ENCODE results near the gene FCHSD2.
"Not testable (repeated sequence)": the region's sequence is repeated elsewhere in the genome, so short reads cannot be mapped to it uniquely, and the experiment has no call there.

FCHSD2 gene

DNA sequence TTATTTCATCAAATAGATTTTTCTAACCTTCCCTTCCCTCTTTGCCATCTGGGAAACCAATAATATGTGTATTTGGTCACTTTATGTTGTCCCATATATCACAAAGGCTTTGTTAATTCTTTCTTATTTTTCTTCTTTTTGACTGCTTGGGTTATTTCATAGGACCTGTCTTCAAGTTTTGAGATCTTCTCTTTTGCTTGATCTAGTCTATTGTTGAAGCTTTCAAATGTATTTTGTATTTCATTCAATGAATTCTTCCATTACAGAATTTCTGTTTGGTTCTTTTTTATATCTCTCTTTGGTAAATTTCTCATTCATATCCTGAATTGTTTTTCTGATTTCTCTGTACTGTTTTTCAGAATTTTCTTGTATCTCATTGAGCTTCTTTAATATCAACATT lies 132.1 kb downstream of the FCHSD2 start:
- DNase-seq (ENCODE audit: low spot score): no peak

DNA sequence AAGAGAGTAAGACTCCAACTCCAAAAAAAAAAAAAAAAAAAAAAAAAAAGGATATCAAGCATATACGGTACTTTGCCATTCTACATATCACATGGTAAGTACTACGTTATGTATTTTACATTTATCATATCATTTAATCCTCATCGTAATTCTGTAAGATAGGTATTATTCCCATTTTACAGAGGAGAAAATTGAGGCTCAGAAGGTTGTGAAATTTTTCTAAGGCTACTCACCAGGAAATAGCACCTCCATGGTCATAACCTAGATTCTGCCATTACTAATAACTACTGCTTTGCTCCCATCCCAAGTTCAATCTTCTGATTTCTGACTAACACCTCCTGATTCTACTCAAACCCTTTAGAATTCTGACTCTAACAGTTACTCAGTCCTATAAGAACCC lies 138.0 kb downstream of the FCHSD2 start:
- DNase-seq (ENCODE audit: low spot score): no peak

DNA sequence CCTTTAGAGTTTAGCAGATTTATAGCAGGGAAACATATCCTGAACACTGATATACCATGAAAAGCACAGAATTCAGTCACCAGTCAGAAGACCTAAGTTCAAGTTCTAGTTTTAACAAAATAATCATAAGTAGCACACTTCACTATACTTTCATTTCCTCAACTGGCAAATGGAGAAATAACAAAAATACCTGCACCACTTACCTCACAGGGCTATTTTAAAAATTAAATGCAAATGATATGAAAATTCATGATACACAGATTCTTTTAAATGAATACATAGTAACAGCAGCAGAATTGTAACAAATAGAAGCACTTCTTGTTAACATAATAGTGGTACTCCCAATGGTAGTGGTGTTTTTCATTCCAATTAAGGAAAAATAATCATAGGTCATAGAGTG lies 139.0 kb downstream of the FCHSD2 start:
- DNase-seq (ENCODE audit: low spot score): no peak

DNA sequence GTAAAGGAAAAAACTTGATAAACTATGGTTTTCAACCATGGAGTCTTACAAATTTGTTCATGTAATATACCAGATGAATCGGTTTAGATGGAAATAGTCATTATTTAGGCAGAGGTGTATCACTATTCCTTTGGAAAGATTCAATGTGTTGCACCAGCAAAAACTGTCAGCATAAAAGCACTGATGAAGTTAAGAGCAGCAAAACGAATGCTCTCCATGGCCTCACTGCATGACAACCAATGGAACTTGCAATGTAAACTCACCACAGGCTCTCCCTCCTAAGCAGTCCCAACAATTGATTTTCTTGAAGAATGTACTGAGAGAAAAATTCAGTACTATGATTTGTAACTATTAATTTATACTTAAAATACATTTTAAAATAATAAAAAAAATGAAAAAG lies 139.9 kb downstream of the FCHSD2 start:
- DNase-seq (ENCODE audit: low spot score): no peak

DNA sequence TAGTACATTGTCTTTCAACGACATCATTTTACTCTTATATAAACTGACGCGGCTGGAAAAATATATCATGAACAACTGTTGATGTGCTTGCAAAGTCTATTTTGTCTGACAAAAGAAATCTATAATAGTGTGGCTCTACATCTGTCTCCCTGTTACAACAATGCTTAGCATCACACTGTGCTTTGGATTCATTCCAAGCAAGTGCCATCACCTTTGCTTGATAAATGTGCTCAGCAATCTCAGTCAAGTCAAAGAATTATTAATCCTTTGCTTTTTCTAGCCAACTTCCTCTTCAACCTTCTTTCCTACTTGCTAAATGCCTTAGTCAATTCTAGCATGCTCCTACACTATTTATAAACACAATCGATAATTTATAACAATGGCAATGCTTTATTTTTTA lies 140.5 kb downstream of the FCHSD2 start:
- DNase-seq (ENCODE audit: low spot score): no peak

DNA sequence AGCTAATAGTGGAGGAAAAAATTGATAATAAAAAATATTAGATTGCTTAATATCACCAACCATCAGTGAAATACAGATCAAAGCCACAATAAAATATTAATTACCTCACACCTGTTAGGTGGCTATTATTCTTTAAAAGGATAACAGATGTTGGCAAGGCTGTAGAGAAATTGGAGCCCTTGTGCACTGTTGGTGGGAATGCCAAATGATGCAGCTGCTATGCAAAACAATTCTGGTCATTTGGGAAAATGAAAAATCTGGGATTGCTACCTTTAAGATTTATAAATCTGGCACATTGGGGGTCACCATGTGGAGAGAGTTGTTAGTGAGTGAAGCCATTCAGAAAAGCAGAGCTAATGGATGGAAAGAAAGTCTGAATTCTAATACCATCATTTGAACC lies 143.4 kb downstream of the FCHSD2 start:
- DNase-seq (ENCODE audit: low spot score): no peak

DNA sequence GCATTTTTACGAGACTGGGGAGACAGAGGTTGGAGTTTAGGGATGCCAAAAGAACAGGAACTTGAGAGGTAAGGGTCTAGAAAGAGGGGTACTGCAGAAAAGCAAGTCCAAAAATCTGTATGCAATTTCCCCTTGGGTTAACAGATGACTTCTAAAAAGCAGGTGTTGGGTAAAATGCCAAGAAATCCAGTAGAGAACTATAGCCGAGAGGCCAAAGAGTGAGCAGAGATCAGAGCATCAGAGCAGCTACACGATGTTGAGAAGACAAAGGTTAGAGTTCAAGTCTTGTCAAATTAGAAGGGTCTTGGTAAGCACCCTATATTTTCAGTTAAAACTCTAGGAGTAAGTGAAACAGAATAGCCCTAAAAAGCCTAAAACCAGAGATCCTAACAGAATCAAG lies 145.2 kb downstream of the FCHSD2 start:
- DNase-seq (ENCODE audit: low spot score): no peak

DNA sequence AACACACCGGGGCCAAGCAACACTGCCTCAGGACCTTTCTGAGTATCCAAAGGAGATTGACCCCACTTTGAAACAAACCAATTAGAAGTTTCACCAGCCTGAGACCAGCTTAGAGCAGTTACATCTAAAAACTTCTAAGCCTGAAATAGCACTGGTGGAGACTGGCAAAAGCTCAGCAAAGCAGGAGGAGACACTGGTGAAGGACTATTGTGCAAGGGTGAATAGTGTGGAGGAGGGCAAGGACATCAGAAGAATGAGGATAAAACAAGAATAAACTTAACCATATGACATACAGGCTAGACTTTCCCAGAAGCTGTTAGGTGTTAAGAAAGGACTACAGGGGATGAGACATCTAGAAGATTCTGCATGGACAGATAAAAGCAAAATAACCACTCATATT lies 152.4 kb downstream of the FCHSD2 start:
- peak; percentile 50 for DNase-seq (ENCODE audit: low spot score)

DNA sequence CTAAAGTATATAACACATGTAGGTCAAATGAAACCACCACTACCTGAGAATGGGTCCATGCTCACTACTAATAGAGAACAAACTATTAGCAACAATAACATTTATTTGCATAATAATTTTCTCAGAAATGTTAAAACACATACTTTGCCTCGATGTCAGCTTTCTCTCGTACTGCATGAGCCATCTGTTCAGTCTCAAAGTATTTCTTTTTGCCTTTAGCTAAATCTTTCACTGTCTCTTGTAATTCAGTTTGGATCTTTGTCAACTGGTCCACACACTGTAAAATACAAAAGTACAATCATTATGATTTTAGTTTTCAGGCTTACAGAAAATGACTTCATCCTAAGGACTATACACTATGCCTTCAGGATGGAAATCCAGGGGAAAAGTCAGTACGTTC lies 153.3 kb downstream of the FCHSD2 start:
- no peak for DNase-seq (ENCODE audit: low spot score)

DNA sequence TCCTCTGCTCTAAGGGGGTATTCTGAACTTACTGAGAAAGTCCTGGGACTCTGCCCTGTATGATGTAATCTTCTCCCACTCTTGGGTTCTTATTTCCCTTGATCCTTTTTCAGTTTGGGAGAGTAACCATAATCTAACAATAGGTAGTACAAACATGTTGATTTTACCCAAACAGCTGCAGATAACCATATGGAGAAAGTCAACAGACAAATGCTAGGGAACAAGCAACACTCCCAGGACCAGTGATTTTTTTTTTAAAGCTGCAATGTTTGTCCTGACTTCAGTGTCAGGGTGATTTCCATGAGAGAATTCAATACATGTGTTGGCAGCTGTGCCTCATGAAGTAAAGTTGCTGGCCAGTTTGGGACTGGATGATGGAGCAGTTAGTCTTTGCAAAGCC lies 156.5 kb downstream of the FCHSD2 start:
- no peak for DNase-seq (ENCODE audit: low spot score)

DNA sequence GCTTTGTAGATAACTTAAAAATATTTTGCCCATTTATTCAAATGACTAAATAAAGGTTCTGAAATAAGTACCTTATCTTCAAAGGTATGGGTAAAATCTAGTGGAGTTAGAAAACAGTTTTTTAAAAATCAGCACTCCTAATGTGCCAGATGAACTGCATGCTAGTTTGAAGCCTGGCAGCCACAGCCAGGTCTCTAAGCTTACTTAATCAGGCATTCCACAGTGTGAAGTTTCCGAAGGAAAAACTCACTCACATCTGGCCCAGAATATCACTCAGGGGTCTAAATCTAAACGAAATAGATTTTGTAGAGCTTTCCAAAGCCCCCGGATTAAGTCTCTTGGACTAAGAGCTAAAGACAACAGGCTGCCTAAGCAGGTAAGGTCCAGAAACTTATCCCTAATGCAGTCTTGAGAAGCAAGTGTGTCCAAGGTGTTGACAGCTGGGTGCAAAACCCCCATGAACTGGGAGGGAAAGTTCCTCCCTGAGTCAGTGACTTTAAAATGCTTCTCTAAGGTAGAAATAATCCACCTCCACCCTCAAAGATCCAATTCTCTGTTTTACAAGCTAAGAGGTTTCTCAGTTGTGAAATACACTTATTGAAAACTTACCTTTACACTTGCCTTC lies 157.6 kb downstream of the FCHSD2 start:
- no peak for DNase-seq (ENCODE audit: low spot score)

DNA sequence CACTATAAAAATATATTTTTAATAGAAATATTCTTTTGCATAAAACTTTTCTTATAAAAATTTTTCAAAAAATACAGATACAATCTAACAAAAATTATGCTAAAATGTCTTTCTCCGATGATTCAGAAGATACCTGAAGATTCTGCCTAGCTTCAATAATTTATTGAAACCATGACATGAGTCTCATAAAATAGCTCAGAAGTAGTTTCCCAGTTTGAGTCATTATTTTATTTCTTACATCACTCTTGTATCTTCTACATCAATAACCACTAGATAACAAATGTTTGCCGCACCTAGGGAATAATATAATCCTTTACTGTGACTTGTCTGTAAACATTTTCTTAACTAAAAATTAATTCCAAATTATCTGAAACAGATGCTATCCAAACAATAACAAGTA lies 158.6 kb downstream of the FCHSD2 start:
- DNase-seq (ENCODE audit: low spot score): no peak

DNA sequence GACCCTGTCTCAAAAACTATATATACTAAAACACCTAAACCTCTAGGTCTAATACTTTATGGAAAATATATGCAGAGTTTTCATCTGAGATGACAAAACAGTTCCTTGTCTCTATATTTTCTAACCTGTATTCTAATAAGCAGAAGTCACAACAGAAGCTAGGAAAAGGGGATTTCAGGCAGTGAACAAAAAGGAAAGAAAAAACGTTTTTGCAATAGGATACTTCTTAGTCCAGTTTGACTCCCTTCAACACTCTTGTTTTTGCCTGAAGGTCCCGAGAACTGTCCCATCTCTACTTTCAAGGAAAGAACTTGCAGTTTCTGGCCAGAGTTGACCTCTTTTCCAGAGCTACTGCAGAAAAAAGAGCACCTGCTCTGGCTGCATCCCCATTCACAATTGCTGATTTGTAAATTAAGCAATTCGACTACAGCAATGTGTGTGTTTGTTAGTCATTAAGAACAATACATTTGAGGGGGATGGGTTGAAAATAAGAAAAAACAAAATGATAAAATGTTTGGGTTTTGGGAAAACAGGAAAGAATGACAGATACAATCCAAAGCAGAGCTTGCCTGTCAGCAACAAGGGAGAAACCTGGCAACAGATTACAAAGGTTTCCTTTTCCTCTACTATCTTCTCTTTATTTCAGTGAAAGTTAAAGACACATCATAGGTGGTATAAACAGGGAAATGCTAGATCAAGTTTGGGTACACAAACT lies 160.0 kb downstream of the FCHSD2 start:
- DNase-seq (ENCODE audit: low spot score): no peak

DNA sequence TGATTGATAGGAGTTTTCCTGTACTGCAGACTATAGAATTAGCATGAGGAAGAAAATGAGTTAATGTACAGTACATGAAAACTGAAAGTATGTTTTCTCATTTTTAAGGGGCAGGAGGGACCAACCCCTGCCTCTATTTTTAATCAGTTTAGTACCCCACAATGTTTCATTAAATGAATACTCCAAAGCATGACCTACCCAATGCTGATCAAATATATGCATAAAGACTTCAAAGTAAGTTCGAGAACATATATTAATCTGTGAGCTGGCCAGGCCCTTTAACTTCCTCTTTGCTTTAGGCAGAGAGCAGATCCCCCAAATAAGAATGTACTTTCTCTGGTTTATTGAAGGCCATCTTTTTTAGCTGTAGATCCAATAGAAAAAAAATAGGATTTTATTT lies 161.0 kb downstream of the FCHSD2 start:
- no peak for DNase-seq (ENCODE audit: low spot score)

DNA sequence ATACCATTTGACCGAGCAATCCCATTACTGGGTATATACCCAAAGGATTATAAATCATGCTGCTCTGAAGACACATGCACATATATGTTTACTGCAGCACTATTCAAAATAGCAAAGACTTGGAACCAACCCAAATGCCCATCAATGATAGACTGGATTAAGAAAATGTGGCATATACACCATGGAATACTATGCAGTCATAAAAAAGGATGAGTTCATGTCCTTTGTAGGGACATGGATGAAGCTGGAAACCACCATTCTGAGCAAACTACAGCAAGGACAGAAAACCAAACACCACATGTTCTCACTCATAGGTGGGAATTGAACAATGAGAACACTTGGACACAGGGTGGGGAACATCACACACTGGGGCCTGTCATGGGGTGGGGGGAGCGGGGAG lies 164.3 kb downstream of the FCHSD2 start:
- DNase-seq (ENCODE audit: low spot score): not testable (repeated sequence)

DNA sequence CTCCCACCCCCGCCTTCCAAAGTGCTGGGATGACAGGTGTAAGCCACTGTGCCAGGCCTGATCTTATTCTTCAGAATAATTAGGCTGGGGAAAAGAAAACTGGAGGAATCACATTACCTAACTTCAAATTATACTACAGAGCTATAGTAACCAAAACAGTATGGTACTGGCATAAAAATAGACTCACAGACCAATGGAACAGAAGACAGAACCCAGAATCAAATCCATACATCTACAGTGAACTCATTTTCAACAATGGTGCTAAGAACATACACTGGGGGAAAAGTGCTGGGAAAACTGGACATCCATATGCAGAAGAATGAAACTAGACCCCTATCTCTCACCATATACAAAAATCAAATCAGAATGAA lies 165.6 kb downstream of the FCHSD2 start:
- not testable (repeated sequence) for DNase-seq (ENCODE audit: low spot score)

DNA sequence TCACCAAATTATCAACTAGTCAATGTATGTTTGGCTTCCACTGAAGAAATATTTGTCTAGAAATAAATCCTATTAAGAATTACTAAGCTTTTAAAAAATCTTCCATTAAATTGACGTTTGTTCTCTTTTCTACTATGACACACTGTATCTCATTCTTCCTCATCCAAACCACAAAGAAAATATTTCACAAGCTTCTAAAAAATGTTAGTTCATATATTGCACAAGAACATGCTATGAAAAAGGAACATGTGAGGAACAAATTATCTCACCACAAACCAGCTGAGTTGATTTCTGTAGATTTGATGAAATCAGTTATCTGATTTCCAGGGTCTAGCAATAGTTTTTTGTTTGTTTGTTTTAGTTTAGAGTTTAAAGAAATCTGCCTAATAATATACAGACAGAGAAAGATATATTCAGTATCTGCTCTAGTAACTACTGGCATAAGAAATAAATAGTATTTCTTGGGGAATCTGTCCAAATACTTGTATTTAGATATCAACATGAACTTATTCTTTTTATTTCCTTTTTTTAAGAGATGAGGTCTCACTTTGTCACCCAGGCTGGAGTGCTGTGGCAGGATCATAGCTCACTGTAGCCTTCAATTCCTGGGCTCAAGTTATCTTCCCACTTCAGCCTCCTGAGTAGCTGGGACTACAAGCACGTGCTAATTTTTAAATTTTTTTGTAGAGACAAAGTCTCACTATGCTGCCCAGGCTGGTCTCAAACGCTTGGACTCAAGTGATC lies 166.2 kb downstream of the FCHSD2 start:
- DNase-seq (ENCODE audit: low spot score): peak; percentile 74

DNA sequence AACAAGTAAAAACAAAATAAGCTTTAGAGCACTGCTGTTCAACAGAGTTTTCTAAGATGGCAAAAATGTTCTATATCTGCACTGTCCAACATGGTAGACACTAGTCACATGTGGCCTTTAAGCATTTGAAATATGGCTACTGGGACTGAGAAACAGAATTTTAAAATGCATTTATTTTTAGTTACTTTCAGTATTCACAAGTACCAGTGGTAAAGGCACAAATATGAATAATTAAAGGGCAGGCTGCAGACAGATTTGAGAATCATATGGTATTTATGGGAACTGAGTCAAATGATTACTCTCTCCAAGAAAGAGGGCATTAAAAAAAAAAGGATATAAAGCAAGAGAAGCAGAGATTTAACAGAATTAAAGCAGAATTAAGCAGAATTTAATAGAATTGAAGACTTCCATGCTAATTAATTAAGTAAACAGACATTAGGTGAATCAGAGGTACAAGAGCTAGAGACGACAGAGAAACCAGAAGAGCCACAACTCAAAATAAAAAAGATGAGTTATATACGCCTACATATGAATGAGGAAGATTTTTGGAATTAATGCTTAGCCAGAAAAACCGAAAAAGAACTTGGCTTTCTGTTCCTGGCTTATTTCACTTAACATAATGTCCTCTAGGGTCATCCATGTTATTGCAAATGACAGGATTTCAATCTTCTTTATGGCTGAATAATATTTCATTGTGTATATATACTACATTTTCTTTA lies 167.5 kb downstream of the FCHSD2 start:
- DNase-seq (ENCODE audit: low spot score): no peak

DNA sequence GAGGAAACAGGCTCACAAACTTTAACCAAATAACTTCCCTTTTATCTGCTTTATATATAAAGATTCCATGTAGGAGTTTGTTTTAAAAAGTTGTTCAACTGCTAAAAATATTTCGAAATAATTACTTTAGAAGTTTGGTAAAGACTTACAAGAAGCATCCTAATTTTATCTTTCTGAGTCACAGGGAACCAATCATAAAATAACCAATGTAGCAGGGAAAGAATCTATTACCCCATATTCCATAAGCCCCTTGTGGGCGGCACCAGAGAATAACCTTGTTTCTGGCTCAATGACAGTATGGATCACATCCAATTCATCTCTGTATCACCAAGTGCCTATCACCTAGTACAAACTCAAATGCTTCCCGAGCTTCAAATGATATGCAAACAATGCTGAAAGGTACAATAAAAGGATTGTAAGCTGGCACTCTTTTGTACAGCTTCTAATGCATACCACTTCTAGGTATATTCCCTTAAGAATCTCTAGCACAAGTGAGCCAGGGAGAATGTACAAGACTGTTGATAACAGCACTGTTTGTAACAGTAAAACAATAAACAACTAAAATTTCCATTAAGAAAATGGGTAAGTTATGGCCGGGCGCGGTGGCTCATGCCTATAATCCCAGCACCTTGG lies 169.5 kb downstream of the FCHSD2 start:
- DNase-seq (ENCODE audit: low spot score): peak; percentile 54

DNA sequence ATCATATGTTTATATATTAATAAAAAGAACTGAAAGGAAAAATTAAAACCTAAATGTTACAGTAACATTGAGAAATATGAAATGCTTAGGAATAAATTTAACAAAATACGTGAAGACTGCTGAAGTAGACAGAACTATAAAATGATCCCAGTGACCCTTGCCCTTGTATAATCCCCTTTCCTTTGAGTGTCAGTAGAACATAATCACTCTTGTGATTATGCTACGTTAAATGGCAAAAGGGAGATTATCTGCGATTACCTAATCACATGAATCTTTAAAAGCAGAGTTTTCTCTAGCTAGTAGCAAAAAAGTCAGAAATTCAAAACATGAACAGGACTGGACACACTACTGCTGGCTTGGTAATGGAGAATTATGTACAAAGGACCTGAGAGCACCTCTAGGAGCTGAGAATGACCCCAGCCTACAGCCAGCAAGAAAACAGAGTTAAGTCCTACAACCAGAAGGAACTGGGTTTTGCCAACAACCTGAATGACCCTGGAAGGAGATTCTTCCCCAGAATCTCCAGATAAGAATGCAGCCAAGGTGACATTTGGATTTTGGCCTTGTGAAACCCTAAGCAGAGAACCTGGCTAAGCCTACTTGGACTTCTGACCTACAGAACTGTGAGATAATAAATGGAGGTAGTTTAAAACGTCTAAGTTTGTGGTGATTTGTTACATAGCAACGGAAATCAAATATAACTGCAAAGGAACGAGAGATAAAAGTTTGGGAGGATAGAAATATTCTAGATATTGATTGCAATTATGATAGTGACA lies 170.7 kb downstream of the FCHSD2 start:
- DNase-seq (ENCODE audit: low spot score): no peak

DNA sequence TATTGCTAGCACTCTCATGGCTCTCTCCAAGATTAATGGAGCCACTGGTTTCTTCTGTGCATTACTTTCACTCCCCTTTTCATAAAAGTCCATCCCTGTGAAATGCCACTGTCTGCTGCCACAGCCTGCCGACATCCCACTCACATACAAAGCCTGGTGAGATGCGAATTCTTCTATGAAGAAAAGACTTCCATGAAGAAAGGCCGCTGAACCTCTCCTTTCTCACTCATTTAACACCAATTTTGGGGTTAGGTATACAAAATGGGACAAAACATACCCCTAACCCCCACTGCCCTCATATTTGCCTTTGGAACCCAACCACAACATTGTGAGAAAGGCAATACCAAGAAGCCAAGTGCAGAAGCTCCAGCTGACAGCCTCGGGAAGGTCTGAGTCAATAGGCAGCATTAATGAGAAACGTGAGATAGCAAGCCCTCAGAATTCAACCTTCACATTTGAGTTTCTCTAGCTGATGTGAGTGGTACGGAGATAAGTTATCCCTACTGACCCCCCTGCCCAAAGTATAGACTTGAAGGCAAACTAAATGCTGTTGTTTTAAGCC lies 171.5 kb downstream of the FCHSD2 start:
- DNase-seq (ENCODE audit: low spot score): no peak
